ENCODE measurements around the gene NEU3. TPM values are rescaled to one million over a fixed set of nuclear protein-coding genes. Genes with fewer than 3 reads are reported as not detected.
A peak's percentile ranks its signal among the peaks of the same experiment; 100 is the strongest.
"Not testable (repeated sequence)": the region's sequence is repeated elsewhere in the genome, so short reads cannot be mapped to it uniquely, and the experiment has no call there.

Gene NEU3
- total and polyA plus RNA-seq, 3 experiments from 2014 or later, result 2.1 to 12.7 (median 12.7) TPM

GRCh38 chr11:74960128-74960527 is 28.6 kb upstream of the NEU3 start:
- H3K27ac ChIP-seq (ENCODE audit: low read depth, low read length); H3K27me3 Mint-ChIP-seq; H3K36me3 ChIP-seq (ENCODE audit: insufficient read depth, low read length); H3K9me3 Mint-ChIP-seq; H3K4me1 ChIP-seq (ENCODE audit: insufficient read depth, low read length); H3K9me3 ChIP-seq (ENCODE audit: low read length); H3K4me3 ChIP-seq (ENCODE audit: low read length); DNase-seq; H3K27me3 ChIP-seq (ENCODE audit: insufficient read depth, low read length, poor library complexity, severe bottlenecking); CTCF ChIA-PET: not testable (repeated sequence)
- POLR2A ChIA-PET, result interaction anchor here (0.5 to 1.3 kb wide), 3 partner anchors 11 to 29 kb away, joined by 3 to 7 read pairs (median 6); partner anchors contain the start of genes NEU3, SPCS2 and XRRA1
- Mint-ChIP-seq H3K4me1 (peaks cover 78 to 96% (median 90%) of the 10 kb centered on the region in 3 donors), H3K4me3 (peak overlapping the region in 2 of 7 donors; percentile 16 to 22), H3K27ac (peak overlapping the region in 2 of 8 donors; percentile 58), H3K36me3 (peaks cover 3 to 72% (median 8%) of the 10 kb centered on the region in 3 donors)

GRCh38 chr11:74966651-74967050 is 22.1 kb upstream of the NEU3 start:
- no peak for DNase-seq
- no peak overlapping the region for H3K4me3 ChIP-seq (ENCODE audit: low read length)
- Mint-ChIP-seq H3K9me3 (no peaks in the 10 kb centered on the region), H3K27me3 (no peaks in the 10 kb centered on the region), H3K27ac (peak overlapping the region in 2 of 8 donors; percentile 63 to 71), H3K36me3 (peaks cover 0 to 81% (median 16%) of the 10 kb centered on the region in 3 donors), H3K4me1 (peaks cover 31 to 42% (median 37%) of the 10 kb centered on the region in 3 donors), H3K4me3 (no peak overlapping the region)
- H3K9me3 ChIP-seq (ENCODE audit: low read length), result no peaks in the 10 kb centered on the region
- H3K27me3 ChIP-seq (ENCODE audit: insufficient read depth, low read length, poor library complexity, severe bottlenecking), result no peaks in the 10 kb centered on the region
- CTCF ChIA-PET, result no interaction called here
- peaks cover 8% of the 10 kb centered on the region for H3K36me3 ChIP-seq (ENCODE audit: insufficient read depth, low read length)
- no peak overlapping the region for H3K27ac ChIP-seq (ENCODE audit: low read depth, low read length)
- no peaks in the 10 kb centered on the region for H3K4me1 ChIP-seq (ENCODE audit: insufficient read depth, low read length)
- POLR2A ChIA-PET, result no interaction called here

GRCh38 chr11:74970852-74971395 is 17.8 kb upstream of the NEU3 start:
- Mint-ChIP-seq H3K27ac (no peak overlapping the region), H3K27me3 (no peaks in the 10 kb centered on the region), H3K4me3 (no peak overlapping the region), H3K36me3 (peaks cover 4 to 84% (median 31%) of the 10 kb centered on the region in 3 donors), H3K4me1 (peaks cover 8 to 19% (median 12%) of the 10 kb centered on the region in 3 donors), H3K9me3 (no peaks in the 10 kb centered on the region)
- Histone ChIP-seq H3K4me3 (ENCODE audit: low read length) (no peak overlapping the region), H3K9me3 (ENCODE audit: low read length) (no peaks in the 10 kb centered on the region), H3K27ac (ENCODE audit: low read depth, low read length) (no peak overlapping the region), H3K4me1 (ENCODE audit: insufficient read depth, low read length) (no peaks in the 10 kb centered on the region), H3K27me3 (ENCODE audit: insufficient read depth, low read length, poor library complexity, severe bottlenecking) (no peaks in the 10 kb centered on the region), H3K36me3 (ENCODE audit: insufficient read depth, low read length) (peaks cover 27% of the 10 kb centered on the region)
- DNase-seq, result no peak
- ChIA-PET POLR2A (no interaction called here), CTCF (no interaction called here)

GRCh38 chr11:74971424-74971823 is 17.3 kb upstream of the NEU3 start:
- Histone ChIP-seq H3K27me3 (ENCODE audit: insufficient read depth, low read length, poor library complexity, severe bottlenecking) (no peaks in the 10 kb centered on the region), H3K9me3 (ENCODE audit: low read length) (no peaks in the 10 kb centered on the region), H3K27ac (ENCODE audit: low read depth, low read length) (no peak overlapping the region), H3K4me1 (ENCODE audit: insufficient read depth, low read length) (no peaks in the 10 kb centered on the region), H3K4me3 (ENCODE audit: low read length) (no peak overlapping the region), H3K36me3 (ENCODE audit: insufficient read depth, low read length) (peaks cover 30% of the 10 kb centered on the region)
- no peak overlapping the region for H3K27ac Mint-ChIP-seq
- no peak for DNase-seq
- CTCF ChIA-PET, result no interaction called here
- peaks cover 4 to 84% (median 31%) of the 10 kb centered on the region in 3 donors for H3K36me3 Mint-ChIP-seq
- POLR2A ChIA-PET, result no interaction called here
- H3K4me3 Mint-ChIP-seq, result no peak overlapping the region
- H3K27me3 Mint-ChIP-seq, result no peaks in the 10 kb centered on the region
- no peaks in the 10 kb centered on the region for H3K9me3 Mint-ChIP-seq
- H3K4me1 Mint-ChIP-seq, result peaks cover 7 to 19% (median 12%) of the 10 kb centered on the region in 3 donors

- Histone ChIP-seq H3K27ac (ENCODE audit: low read depth, low read length) (no peak overlapping the region), H3K36me3 (ENCODE audit: insufficient read depth, low read length) (peaks cover 25% of the 10 kb centered on the region), H3K4me3 (ENCODE audit: low read length) (no peak overlapping the region), H3K27me3 (ENCODE audit: insufficient read depth, low read length, poor library complexity, severe bottlenecking) (no peaks in the 10 kb centered on the region), H3K4me1 (ENCODE audit: insufficient read depth, low read length) (no peaks in the 10 kb centered on the region), H3K9me3 (ENCODE audit: low read length) (no peaks in the 10 kb centered on the region)
- Mint-ChIP-seq H3K27me3 (no peaks in the 10 kb centered on the region), H3K9me3 (no peaks in the 10 kb centered on the region), H3K4me1 (peaks cover 2 to 15% (median 6%) of the 10 kb centered on the region in 3 donors), H3K36me3 (peaks cover 4 to 68% (median 26%) of the 10 kb centered on the region in 3 donors), H3K27ac (no peak overlapping the region), H3K4me3 (no peak overlapping the region)
- ChIA-PET CTCF (no interaction called here), POLR2A (no interaction called here)
- DNase-seq, result no peak
Measured at GRCh38 chr11:74978041-74978440, 10.7 kb upstream of the NEU3 start.

GRCh38 chr11:74980634-74981033 is 8.1 kb upstream of the NEU3 start:
- Mint-ChIP-seq H3K9me3 (no peaks in the 10 kb centered on the region), H3K27me3 (no peaks in the 10 kb centered on the region), H3K4me3 (no peak overlapping the region), H3K4me1 (no peaks in the 10 kb centered on the region), H3K36me3 (peaks cover 0 to 43% (median 10%) of the 10 kb centered on the region in 3 donors), H3K27ac (peak overlapping the region in 1 of 8 donors; percentile 60)
- no peak for DNase-seq
- ChIA-PET POLR2A (no interaction called here), CTCF (no interaction called here)
- Histone ChIP-seq H3K27ac (ENCODE audit: low read depth, low read length) (no peak overlapping the region), H3K9me3 (ENCODE audit: low read length) (no peaks in the 10 kb centered on the region), H3K36me3 (ENCODE audit: insufficient read depth, low read length) (peaks cover 17% of the 10 kb centered on the region), H3K4me3 (ENCODE audit: low read length) (no peak overlapping the region), H3K27me3 (ENCODE audit: insufficient read depth, low read length, poor library complexity, severe bottlenecking) (no peaks in the 10 kb centered on the region), H3K4me1 (ENCODE audit: insufficient read depth, low read length) (no peaks in the 10 kb centered on the region)

- POLR2A ChIA-PET, result no interaction called here
- peaks cover 0 to 31% (median 7%) of the 10 kb centered on the region in 3 donors for H3K36me3 Mint-ChIP-seq
- CTCF ChIA-PET, result interaction anchor here (0.5 to 1.3 kb wide), 2 partner anchors 11 to 16 kb away, joined by 3 read pairs; no protein-coding TSS in a partner anchor
Measured at GRCh38 chr11:74981888-74982287, 6.8 kb upstream of the NEU3 start.

GRCh38 chr11:74984070-74984469 is 4.7 kb upstream of the NEU3 start:
- Histone ChIP-seq H3K36me3 (ENCODE audit: insufficient read depth, low read length) (no peaks in the 10 kb centered on the region), H3K9me3 (ENCODE audit: low read length) (no peaks in the 10 kb centered on the region), H3K27ac (ENCODE audit: low read depth, low read length) (no peak overlapping the region), H3K4me3 (ENCODE audit: low read length) (no peak overlapping the region), H3K4me1 (ENCODE audit: insufficient read depth, low read length) (peaks cover 4% of the 10 kb centered on the region), H3K27me3 (ENCODE audit: insufficient read depth, low read length, poor library complexity, severe bottlenecking) (no peaks in the 10 kb centered on the region)
- H3K4me1 Mint-ChIP-seq, result peaks cover 0 to 8% (median 0%) of the 10 kb centered on the region in 3 donors
- ChIA-PET POLR2A (no interaction called here), CTCF (no interaction called here)
- no peaks in the 10 kb centered on the region for H3K9me3 Mint-ChIP-seq
- peak overlapping the region in 1 of 8 donors; percentile 25 for H3K27ac Mint-ChIP-seq
- H3K36me3 Mint-ChIP-seq, result peaks cover 0 to 20% (median 7%) of the 10 kb centered on the region in 3 donors
- no peak for DNase-seq
- H3K27me3 Mint-ChIP-seq, result no peaks in the 10 kb centered on the region
- no peak overlapping the region for H3K4me3 Mint-ChIP-seq

More at GRCh38 chr11:74981888-74982287, 6.8 kb upstream of the NEU3 start:
- H3K9me3 ChIP-seq (ENCODE audit: low read length), result no peaks in the 10 kb centered on the region
- no peaks in the 10 kb centered on the region for H3K27me3 Mint-ChIP-seq
- no peak overlapping the region for H3K27ac ChIP-seq (ENCODE audit: low read depth, low read length)
- H3K4me3 Mint-ChIP-seq, result no peak overlapping the region
- H3K27me3 ChIP-seq (ENCODE audit: insufficient read depth, low read length, poor library complexity, severe bottlenecking), result no peaks in the 10 kb centered on the region
- H3K27ac Mint-ChIP-seq, result no peak overlapping the region
- no peaks in the 10 kb centered on the region for H3K4me1 ChIP-seq (ENCODE audit: insufficient read depth, low read length)
- H3K9me3 Mint-ChIP-seq, result no peaks in the 10 kb centered on the region
- DNase-seq, result no peak
- H3K4me3 ChIP-seq (ENCODE audit: low read length), result no peak overlapping the region
- H3K36me3 ChIP-seq (ENCODE audit: insufficient read depth, low read length), result peaks cover 11% of the 10 kb centered on the region
- H3K4me1 Mint-ChIP-seq, result no peaks in the 10 kb centered on the region

Measured in CD8-positive, alpha-beta memory T cell (primary cell).